Immature natural killer cell (primary cell): Measurements from ENCODE around the gene RNF151. TPM values are rescaled to one million over a fixed set of nuclear protein-coding genes. Genes with fewer than 3 reads are reported as not detected.

Source experiments
- DNase-seq, 3 donors: peaks; one replicate each; pipeline ENCODE4 v3.0.0; 2022; ENCODE audit warnings: mixed read lengths in 1 of 3
- H3K27ac Mint-ChIP-seq, 6 donors: one replicate each; pipeline ENCODE4 v1.8.0; 2020; ENCODE audit warnings: mixed read lengths in 6 of 6, mild to moderate bottlenecking in 5 of 6, inconsistent platforms in 4 of 6, moderate library complexity in 3 of 6
- H3K27me3 Mint-ChIP-seq, 3 donors: one replicate each; pipeline ENCODE4 v1.8.0; 2020 to 2021; ENCODE audit warnings: low read depth in 3 of 3, mild to moderate bottlenecking in 3 of 3, mixed read lengths in 3 of 3, moderate library complexity in 3 of 3, inconsistent platforms in 1 of 3
- H3K36me3 Mint-ChIP-seq, 3 donors: one replicate each; pipeline ENCODE4 v1.8.0; 2020; ENCODE audit warnings: mixed read lengths in 3 of 3, inconsistent platforms in 2 of 3, mild to moderate bottlenecking in 2 of 3
- H3K4me1 Mint-ChIP-seq, 2 donors: one replicate each; pipeline ENCODE4 v1.8.0; 2020; ENCODE audit warnings: inconsistent platforms in 2 of 2, mild to moderate bottlenecking in 2 of 2, mixed read lengths in 2 of 2, moderate library complexity in 1 of 2
- H3K4me3 Mint-ChIP-seq, 5 donors: one replicate each; pipeline ENCODE4 v1.8.0; 2020; ENCODE audit warnings: mild to moderate bottlenecking in 5 of 5, mixed read lengths in 5 of 5, inconsistent platforms in 3 of 5, moderate library complexity in 3 of 5
- H3K9me3 Mint-ChIP-seq, 6 donors: one replicate each; pipeline ENCODE4 v1.8.0; 2020; ENCODE audit warnings: mild to moderate bottlenecking in 6 of 6, mixed read lengths in 6 of 6, inconsistent platforms in 4 of 6, moderate library complexity in 3 of 6
- polyA plus RNA-seq, 3 donors: library from polyadenylated mRNA; unstranded; fragments of 300-500 nt; fragmentation: Illumina TruSeq; gene quantifications; one replicate each; pipeline ENCODE4 v1.2.3, GENCODE V29; 2021

RNF151 gene
- polyA plus RNA-seq, 3 donors from 2014 or later, result not detected

- DNase-seq, result no peak
- H3K9me3 Mint-ChIP-seq, result no peaks in the 10 kb centered on the region
- H3K4me1 Mint-ChIP-seq, result peaks cover 1 to 2% of the 10 kb centered on the region in 2 donors
- H3K36me3 Mint-ChIP-seq, result no peaks in the 10 kb centered on the region
- no peak overlapping the region for H3K4me3 Mint-ChIP-seq
- H3K27me3 Mint-ChIP-seq, result peaks cover 3 to 7% (median 4%) of the 10 kb centered on the region in 3 donors
- H3K27ac Mint-ChIP-seq, result no peak overlapping the region
These were observed 48.7 kb downstream of the RNF151 start for GRCh38 chr16:2015117-2015946.

GRCh38 chr16:2015947-2016208 lies 49.2 kb downstream of the RNF151 start:
- no peak overlapping the region for H3K4me3 Mint-ChIP-seq
- no peaks in the 10 kb centered on the region for H3K9me3 Mint-ChIP-seq

GRCh38 chr16:2016407-2016922 lies 49.8 kb downstream of the RNF151 start:
- Mint-ChIP-seq H3K27ac (no peak overlapping the region), H3K9me3 (no peaks in the 10 kb centered on the region), H3K4me3 (no peak overlapping the region), H3K27me3 (peaks cover 5 to 7% (median 6%) of the 10 kb centered on the region in 3 donors), H3K36me3 (no peaks in the 10 kb centered on the region), H3K4me1 (no peaks in the 10 kb centered on the region)
- DNase-seq, result no peak

More at GRCh38 chr16:2015947-2016208, 49.2 kb downstream of the RNF151 start:
- no peak overlapping the region for H3K27ac Mint-ChIP-seq
- peaks cover 3 to 7% (median 6%) of the 10 kb centered on the region in 3 donors for H3K27me3 Mint-ChIP-seq
- no peak for DNase-seq
- H3K36me3 Mint-ChIP-seq, result no peaks in the 10 kb centered on the region
- H3K4me1 Mint-ChIP-seq, result no peaks in the 10 kb centered on the region

Other genes starting within 250 kb of the RNF151 start
- gene NME3, start 195.3 kb upstream of the RNF151 start, polyA plus RNA-seq, result 10 to 100 TPM; 49.4 to 96.9 (median 82.4) TPM
- gene EME2, start 194.0 kb upstream of the RNF151 start, polyA plus RNA-seq, result 1 to 10 TPM in 2 of 3 donors, under 1 TPM in 1; 0.79 to 2.2 (median 1.0) TPM
- 100 to 1,000 TPM; 111 to 139 (median 139) TPM for gene MRPS34, start 193.7 kb upstream of the RNF151 start, polyA plus RNA-seq
- gene SPSB3, start 184.3 kb upstream of the RNF151 start, polyA plus RNA-seq, result 10 to 100 TPM; 68.3 to 80.4 (median 77.6) TPM
- gene NUBP2, start 183.9 kb upstream of the RNF151 start, polyA plus RNA-seq, result 100 to 1,000 TPM; 106 to 151 (median 127) TPM
- gene IGFALS, start 173.2 kb upstream of the RNF151 start, polyA plus RNA-seq, result not detected
- gene HAGH, start 140.0 kb upstream of the RNF151 start, polyA plus RNA-seq, result 10 to 100 TPM; 53.0 to 54.7 (median 54.3) TPM
- 10 to 100 TPM; 22.7 to 35.4 (median 24.8) TPM for gene FAHD1, start 139.7 kb upstream of the RNF151 start, polyA plus RNA-seq
- not detected for gene MEIOB, start 94.7 kb upstream of the RNF151 start, polyA plus RNA-seq
- gene HS3ST6, start 48.4 kb upstream of the RNF151 start, polyA plus RNA-seq, result not detected
- 10 to 100 TPM; 34.0 to 66.5 (median 47.0) TPM for gene MSRB1, start 23.7 kb upstream of the RNF151 start, polyA plus RNA-seq
- not detected for gene RPL3L, start 12.2 kb upstream of the RNF151 start, polyA plus RNA-seq
- gene NDUFB10, start 7.3 kb upstream of the RNF151 start, polyA plus RNA-seq, result 100 to 1,000 TPM; 201 to 232 (median 203) TPM
- gene RPS2, start 2.0 kb upstream of the RNF151 start, polyA plus RNA-seq, result 1,000 to 10,000 TPM; 2,221 to 2,989 (median 2,668) TPM
- 10 to 100 TPM; 34.4 to 66.1 (median 59.8) TPM for gene TBL3, start 5.2 kb downstream of the RNF151 start, polyA plus RNA-seq
- under 1 TPM in 1 of 3 donors, not detected in 2; 0.17 TPM for gene NOXO1, start 14.6 kb downstream of the RNF151 start, polyA plus RNA-seq
- gene GFER, start 17.3 kb downstream of the RNF151 start, polyA plus RNA-seq, result 10 to 100 TPM; 38.4 to 52.0 (median 40.7) TPM
- 1 to 10 TPM; 4.6 to 6.7 (median 6.4) TPM for gene SYNGR3, start 23.1 kb downstream of the RNF151 start, polyA plus RNA-seq
- 10 to 100 TPM in 1 of 3 donors, 1 to 10 TPM in 2; 1.8 to 10.4 (median 2.9) TPM for gene ZNF598, start 43.0 kb downstream of the RNF151 start, polyA plus RNA-seq
- not detected for gene NPW, start 52.9 kb downstream of the RNF151 start, polyA plus RNA-seq
- 1 to 10 TPM in 1 of 3 donors, under 1 TPM in 1, not detected in 1; 0.54 to 1.4 TPM for gene NHERF2, start 60.0 kb downstream of the RNF151 start, polyA plus RNA-seq
- 10 to 100 TPM; 26.4 to 31.6 (median 29.7) TPM for gene NTHL1, start 81.0 kb downstream of the RNF151 start, polyA plus RNA-seq
- 10 to 100 TPM; 18.0 to 50.1 (median 29.1) TPM for gene TSC2, start 81.1 kb downstream of the RNF151 start, polyA plus RNA-seq
- gene PKD1, start 169.0 kb downstream of the RNF151 start, polyA plus RNA-seq, result 1 to 10 TPM; 2.7 to 6.7 (median 2.8) TPM
- 1 to 10 TPM in 1 of 3 donors, under 1 TPM in 1, not detected in 1; 0.34 to 1.4 TPM for gene RAB26, start 181.8 kb downstream of the RNF151 start, polyA plus RNA-seq
- gene TRAF7, start 188.9 kb downstream of the RNF151 start, polyA plus RNA-seq, result 1 to 10 TPM; 5.2 to 6.9 (median 5.6) TPM
- not detected for gene CASKIN1, start 229.7 kb downstream of the RNF151 start, polyA plus RNA-seq
- 10 to 100 TPM; 22.5 to 39.1 (median 36.9) TPM for gene MLST8, start 238.6 kb downstream of the RNF151 start, polyA plus RNA-seq
- under 1 TPM in 2 of 3 donors, not detected in 1; 0.10 to 0.36 TPM for gene BRICD5, start 244.0 kb downstream of the RNF151 start, polyA plus RNA-seq
- gene PGP, start 248.0 kb downstream of the RNF151 start, polyA plus RNA-seq, result 10 to 100 TPM; 10.4 to 18.4 (median 17.7) TPM